Iris pigment epithelial cell (primary cell): Measurements from ENCODE around the gene SOX6.
A peak's percentile ranks its signal among the peaks of the same experiment; 100 is the strongest.

Source experiments
- DNase-seq: peaks from one replicate; pipeline ENCODE4 v3.0.0-alpha.2; 2011; ENCODE audit warnings: low read depth

The SOX6 gene

GRCh38 chr11:16185042-16185441, 171.3 kb downstream of the SOX6 start:
- no peak for DNase-seq

- peak; percentile 79 for DNase-seq
Observed at GRCh38 chr11:16184588-16184987, 171.8 kb downstream of the SOX6 start.

DNA sequence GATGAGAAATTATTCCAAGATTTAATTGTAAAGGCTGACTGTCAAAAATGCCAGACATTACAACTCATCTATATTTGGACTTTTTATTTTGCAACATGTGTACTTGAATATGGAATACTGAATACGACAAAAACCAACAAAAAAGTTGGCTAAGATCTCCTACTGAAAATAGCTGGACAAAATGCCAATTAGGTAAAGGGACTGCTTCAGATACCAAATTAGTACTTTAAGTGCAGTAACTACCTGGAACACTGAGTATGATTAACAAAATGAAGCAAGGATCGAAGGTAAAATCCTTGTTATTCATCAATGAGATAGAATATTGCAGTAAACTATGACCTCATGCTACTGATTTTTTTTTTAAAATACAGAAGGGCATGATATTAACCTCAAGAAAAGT, 173.8 kb downstream of the SOX6 start:
- DNase-seq = no peak

DNA sequence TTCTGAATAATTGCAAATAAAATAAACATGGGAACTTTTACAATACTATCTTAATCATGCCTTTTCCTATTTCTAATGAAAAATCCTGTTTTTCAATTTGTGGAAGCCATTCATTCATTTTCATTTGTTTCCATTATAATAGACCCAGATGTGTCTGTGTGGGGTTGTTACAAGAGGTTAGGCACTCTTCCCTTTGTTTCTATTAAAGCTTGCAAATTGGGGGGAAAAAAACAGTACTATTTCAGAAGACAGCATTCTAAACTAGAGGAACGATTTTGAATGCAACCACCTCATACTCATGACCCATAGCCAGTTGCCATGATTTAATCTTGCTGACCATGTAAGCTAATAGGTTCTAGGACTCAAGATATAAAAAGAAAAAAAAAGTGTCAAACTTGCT, 175.5 kb downstream of the SOX6 start:
- DNase-seq = no peak

- DNase-seq = no peak
Observed at GRCh38 chr11:16179676-16180075, 176.7 kb downstream of the SOX6 start.

DNA sequence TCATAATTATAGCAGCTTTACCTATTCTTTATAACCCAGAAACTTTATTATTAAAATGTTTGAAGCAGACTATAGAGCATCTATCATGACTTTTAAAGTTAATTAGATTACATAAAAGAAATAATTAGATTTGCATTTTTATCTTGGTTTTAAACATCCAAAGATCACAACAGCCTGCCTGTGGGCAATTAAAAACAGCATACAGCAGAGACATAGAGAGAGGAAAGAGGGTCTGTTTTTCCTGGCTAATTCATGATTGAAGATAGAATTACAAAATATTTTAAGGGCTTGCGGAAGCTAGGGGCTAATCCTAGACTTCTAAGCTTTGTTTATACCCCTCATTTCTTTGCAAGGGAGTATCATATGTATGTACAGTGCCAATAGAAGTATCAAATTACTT, 178.1 kb downstream of the SOX6 start:
- DNase-seq = no peak

- DNase-seq = no peak
Observed at GRCh38 chr11:16177688-16178087, 178.7 kb downstream of the SOX6 start.

DNA sequence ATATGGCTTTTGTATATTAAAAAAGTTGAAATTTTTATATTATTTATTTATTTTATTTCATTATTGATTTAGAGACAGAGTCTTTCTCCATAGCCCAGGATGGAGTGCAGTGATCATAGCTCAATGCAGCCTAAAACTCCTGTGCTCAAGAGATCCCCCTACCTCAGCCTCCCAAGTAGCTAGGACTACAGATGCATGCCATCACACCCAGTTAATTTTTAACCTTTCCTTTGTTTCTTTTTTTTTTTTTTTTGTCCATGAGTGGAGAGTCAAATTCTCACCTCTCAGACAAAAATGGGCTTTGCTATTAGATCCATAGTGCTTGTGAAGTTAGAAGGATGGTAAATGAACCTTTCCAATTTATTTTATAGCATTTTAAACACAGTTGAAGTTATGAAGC, 182.5 kb downstream of the SOX6 start:
- no peak for DNase-seq

GRCh38 chr11:16171882-16172281, 184.5 kb downstream of the SOX6 start:
- no peak for DNase-seq

- DNase-seq = no peak
Observed at GRCh38 chr11:16169956-16170847, 186.1 kb downstream of the SOX6 start.

GRCh38 chr11:16169541-16169940, 186.8 kb downstream of the SOX6 start:
- DNase-seq = peak; percentile 23

GRCh38 chr11:16167706-16168487, 188.4 kb downstream of the SOX6 start:
- no peak for DNase-seq

DNA sequence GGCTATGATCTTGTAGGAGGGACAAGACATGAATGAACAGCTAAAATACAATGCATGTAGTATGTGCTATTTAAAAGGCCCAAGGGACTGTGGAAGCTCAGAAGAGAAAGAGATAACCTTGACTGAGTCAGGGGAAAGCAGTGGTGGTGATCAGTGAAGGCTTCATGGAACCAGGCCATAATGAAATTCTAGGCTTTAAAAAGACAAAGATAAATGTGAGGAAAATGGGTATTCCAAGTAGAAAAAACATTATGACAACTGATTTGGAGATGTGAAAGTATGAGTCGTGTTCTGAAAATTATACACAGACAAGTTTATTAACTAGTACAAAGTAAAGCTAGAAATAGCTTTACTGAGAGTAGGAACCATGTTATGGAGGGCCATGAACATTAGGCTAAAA, 189.8 kb downstream of the SOX6 start:
- no peak for DNase-seq

GRCh38 chr11:16160146-16160545, 196.2 kb downstream of the SOX6 start:
- DNase-seq = no peak

GRCh38 chr11:16158426-16158994, 197.8 kb downstream of the SOX6 start:
- no peak for DNase-seq

DNA sequence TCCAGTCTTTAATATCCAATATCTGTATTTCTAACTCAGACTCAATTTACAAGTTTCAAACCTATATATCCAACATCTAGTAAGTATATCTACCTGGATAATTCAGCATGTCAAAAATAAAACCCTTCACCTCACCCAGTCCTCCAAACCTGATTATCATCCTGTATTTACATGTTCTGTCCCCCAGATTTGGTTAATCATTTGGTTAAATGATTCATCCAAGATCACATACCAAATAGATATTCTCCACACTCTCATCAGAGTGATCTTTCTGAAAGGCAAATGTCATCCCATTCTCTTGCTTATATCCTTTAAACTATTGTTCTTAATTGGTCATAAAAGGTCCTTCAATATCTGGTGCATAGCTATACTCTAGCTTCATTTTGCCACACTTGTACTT, 199.0 kb downstream of the SOX6 start:
- no peak for DNase-seq

- no peak for DNase-seq
Observed at GRCh38 chr11:16155448-16155847, 200.9 kb downstream of the SOX6 start.

- DNase-seq = peak; percentile 3
Observed at GRCh38 chr11:16154715-16155396, 201.5 kb downstream of the SOX6 start.

DNA sequence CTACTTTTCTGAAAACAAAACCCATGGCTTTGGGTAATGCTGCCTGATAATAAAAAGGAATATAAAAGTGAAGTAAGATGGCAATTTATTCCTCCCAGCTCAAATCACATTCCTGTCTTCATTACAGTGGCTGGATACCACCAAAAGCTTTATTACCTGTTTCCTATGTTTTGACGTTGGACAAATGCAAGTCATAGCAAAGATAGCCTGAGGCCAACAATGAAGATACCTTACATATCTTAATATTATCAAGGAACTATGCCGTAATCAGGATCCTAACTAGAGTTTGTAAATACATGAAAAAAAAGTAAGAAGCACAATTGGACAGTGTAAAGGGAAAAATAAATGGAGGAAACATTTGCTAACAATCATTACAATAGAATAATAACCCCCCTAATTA, 202.4 kb downstream of the SOX6 start:
- DNase-seq = no peak

GRCh38 chr11:16151138-16151537, 205.2 kb downstream of the SOX6 start:
- no peak for DNase-seq

DNA sequence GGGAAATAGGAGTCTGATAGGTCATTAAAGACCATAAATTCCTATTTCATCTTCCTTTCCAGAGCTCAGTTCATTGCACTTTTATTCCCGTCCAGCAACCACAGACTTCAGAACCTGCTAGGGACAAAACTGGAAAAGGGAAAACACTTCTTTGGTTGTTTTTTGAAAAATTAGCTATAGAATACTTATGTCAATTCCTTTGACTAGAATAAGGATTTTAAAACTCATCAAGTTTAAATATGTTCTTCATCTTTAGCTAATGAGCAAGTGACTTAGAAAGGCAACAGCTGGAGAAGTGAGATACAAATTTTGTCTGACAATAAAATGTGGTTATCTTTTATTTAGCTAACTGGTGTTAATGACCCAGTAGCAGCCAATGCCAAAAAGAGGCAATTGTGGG, 206.9 kb downstream of the SOX6 start:
- no peak for DNase-seq

DNA sequence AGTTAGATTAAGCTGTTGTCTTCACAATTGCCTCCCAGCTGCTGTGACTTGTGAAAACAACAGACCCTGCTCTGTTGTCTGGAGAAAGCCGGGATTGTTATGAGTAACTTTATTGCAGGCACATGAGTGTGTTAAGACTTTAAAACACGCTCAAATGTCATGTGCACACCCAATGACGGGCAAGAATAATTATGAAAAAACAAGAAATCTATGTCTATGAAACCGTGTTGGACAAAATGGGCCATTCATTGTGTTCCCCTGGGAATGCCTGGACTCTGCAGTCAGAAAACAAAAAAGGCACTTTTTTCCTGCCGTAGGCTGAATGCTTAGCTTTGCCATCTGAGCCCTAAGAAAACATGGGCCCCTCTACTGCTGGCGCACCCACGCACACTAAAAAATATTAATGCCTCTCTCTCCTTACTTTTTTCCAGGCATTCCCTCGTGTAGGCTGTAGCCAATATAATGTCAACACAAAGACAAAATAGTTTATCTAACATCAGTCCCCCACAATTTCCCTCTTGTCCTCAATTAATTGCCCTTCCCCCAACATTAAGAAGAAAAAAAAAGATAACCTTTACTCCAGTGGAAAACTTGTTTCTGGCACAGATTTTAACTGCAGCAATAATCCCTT, 207.9 kb downstream of the SOX6 start:
- no peak for DNase-seq
